Erythroblast (primary cell): ENCODE results near the gene TTC38.
"Not testable (repeated sequence)": the region's sequence is repeated elsewhere in the genome, so short reads cannot be mapped to it uniquely, and the experiment has no call there.

Source experiments
- DNase-seq, 2 experiments: peaks; one replicate each; lab custom pipeline; 2025; lab: John Stamatoyannopoulos, UW
- GATA1 ChIP-seq: IDR thresholded peaks from 2 replicates; pipeline ENCODE4 v1.6.1; 2011; ENCODE audit warnings: low read depth, mild to moderate bottlenecking, control low read depth, low read length, moderate library complexity
- POLR2A ChIP-seq: IDR thresholded peaks from 2 replicates; pipeline ENCODE4 v1.6.1; 2011; ENCODE audit warnings: mild to moderate bottlenecking, low read length

The TTC38 gene

DNA sequence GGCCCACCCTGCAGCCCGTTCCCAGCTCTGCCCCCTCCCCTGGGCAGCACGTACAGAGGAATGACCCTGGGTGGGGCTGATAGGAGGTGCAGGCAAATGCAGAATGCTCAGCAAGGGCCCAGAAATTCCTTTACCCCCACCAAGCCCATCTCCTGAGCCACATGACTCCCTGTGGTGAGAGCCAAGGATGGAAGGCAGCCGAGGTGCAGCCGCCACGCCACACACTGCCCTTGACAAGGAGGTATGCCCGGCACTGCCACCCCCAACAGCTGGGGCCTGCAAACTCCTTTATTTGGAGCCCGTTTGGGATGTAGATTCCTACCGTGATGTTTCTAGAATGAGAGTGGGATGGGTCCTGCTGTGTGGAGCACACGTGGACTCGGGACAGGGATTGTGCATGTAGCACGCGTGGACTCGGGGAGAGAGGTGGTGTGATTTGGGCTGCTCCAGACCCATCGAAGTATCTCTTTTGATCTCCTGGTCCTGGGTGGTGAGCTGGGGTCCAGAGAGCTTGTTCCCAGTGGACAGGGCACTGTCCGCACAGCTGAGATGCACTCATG lies 41.8 kb downstream of the TTC38 start:
- TF ChIP-seq POLR2A (no peak), GATA1 (no peak)

DNA sequence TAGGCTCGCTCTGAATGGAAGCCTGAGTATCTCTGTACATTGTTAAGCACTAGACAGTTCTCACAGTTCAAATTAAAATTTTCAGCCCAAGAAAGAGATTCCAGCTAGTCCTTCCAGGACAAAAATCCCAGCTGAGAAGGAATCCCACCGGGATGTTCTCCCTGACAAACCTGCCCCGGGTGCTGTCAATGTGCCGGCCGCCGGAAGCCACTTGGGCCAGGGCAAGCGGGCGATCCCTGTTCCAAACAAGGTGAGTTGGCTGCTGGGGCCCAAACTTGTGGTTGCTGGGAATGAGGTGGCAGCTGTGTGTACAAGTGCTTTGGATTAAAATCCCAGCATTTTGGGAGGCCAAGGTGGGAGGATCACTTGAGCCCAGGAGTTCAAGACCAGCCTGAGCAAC lies 44.2 kb downstream of the TTC38 start:
- DNase-seq = no peak
- no peak for TF ChIP-seq GATA1
- TF ChIP-seq POLR2A = no peak

More for the DNA sequence above, 41.8 kb downstream of the TTC38 start:
- DNase-seq = no peak

DNA sequence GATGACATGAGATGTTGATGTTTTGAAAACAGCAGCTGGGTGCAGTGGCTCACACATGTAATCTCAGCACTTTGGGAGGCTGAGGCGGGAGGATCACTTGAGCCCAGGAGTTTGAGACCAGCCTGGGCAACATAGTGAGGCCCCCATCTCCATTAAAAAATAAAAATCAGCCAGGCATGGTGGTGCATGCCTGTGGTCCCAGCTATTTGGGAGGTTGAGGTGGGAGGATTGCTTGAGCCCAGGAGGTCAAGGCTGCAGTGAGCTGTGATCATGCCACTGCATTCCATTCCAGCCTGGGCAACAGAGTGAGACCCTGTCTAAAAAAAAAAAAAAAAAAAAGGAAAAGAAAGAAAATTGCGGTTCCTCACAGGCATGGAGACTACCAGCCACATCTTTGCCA lies 45.0 kb downstream of the TTC38 start:
- not testable (repeated sequence) for DNase-seq

DNA sequence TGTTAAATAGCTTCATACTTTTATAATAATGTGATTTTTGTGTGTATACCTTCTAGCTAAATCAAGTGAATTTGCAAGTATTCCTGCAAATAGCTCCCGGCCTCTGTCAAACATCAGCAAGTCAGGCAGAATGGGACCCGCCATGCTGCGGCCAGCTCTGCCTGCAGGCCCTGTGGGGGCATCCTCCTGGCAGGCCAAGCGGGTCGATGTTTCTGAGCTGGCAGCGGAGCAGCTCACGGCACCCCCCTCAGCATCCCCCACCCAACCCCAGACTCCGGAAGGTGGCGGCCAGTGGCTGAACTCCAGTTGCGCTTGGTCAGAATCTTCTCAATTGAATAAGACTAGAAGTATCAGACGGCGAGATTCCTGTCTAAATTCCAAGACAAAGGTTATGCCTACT lies 48.2 kb downstream of the TTC38 start:
- DNase-seq = no peak
- no peak for TF ChIP-seq POLR2A

DNA sequence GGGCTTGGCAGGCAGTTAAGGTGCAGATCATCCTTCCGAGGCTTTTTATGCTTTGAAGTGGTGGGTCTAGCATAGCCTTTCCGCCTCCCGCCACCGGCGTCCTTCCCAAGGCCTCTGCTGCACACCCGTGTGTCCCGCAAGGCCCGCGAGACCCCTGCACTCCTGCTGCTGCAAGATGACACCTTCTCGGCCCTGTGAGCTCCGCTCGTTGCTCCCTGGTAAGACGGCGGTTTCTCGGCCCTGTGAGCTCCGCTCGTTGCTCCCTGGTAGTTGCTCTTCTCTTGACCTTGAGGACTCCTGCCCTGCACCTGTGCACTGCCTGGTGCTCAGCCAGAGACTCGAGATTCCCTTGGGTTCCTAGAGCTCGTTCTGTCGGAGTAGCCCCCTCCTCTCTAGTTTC lies 49.8 kb downstream of the TTC38 start:
- no peak for TF ChIP-seq POLR2A
- TF ChIP-seq GATA1 = no peak
- no peak for DNase-seq

DNA sequence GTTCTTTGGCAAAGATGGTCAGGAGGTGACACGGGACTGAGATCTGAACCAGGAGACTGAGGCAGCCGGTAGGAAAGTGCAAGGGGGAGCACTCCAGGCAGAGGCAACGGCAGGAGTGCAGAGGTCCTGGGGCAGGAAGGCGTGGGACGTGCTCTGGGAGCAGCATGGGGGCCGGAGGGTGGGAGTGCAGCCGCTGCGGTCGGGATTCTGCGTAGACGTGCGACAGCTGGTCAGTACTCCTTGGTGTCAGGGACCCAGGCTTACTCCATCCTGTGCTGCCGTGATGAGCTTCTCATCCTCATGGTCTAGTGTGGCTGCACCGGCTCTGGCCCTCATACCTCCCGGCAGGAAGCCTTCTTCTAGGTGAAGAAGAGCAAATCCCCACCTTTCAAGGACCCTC lies 50.8 kb downstream of the TTC38 start:
- no peak for DNase-seq
- TF ChIP-seq POLR2A (no peak), GATA1 (no peak)

DNA sequence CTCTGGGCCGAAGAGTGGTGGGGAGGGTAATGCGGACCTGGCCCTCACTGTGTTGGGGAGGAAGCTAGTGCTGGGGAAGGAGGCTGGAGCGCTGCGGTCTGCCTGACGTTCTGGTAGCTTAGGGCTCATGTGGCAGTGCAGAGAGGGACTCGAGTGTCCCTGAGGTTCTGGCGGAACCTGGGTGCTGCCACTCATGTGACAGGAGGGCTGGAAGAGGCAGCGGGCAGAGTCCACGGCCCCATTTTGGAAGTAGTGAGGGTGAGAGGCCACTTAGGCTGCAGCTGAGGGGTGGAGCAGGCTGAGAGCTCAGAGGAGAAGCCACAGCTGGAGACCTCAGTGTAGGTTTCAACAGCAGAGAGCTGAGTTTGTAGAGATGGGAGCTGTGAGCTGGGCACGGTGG lies 51.5 kb downstream of the TTC38 start:
- no peak for TF ChIP-seq POLR2A
- no peak for TF ChIP-seq GATA1
- no peak for DNase-seq

DNA sequence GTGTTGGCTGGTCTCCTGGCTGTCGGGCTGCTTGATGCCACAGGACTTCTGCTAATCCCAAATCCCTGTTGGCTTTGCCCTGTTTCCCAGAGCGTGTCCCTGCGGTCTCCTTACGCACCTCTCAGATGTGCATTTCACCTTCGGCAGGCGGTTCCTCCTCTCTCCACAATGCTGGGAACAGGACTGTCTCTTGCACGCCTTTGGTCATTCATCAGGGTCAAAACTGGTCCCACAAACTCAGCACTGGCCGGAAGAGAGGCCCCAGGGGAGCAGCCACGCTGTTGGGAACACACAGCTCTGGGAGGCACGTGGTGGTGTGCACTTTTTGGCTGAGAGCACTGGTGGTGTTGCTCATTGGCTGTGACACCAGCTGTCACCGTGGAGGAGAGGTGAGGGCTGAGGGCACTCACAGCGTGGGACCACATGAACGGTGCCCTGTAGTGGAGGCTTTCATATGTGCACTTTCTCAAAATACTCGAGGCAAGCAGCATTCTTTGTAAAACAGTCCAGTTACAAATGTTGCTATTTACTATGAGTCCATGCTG lies 52.4 kb downstream of the TTC38 start:
- no peak for DNase-seq

DNA sequence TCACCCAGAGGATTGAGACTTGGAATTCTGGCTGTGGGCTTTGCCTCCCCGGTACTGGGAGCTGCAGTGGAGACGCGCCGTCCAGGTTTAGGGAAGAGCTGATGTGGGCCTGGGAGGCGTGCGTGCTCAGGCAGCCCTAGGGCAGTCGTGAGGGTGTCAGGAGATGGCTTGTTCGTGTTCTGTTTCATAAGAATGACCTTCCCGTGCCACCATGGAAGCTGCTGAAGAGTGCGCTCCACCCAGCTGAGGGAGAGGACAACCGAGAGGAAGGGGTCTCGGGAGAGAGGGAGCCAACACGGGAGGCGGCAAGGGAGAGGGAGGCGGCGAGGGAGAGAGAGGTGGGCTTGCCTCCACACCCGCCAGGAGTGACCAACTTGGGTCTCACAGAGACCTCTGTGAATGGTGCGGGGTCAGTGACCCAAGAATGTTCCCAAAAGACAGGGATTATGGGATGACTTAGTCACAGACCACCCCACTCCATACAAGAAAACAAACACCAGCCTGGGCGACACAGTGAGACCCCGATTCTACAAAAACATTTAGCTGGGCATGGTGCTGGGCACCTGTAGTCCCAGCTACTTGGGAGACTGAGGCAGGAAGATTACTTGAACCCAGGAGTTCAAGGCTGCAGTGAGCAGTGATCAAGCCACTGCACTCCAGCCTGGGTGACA lies 53.0 kb downstream of the TTC38 start:
- TF ChIP-seq GATA1 (no peak), POLR2A (no peak)
- DNase-seq = no peak

More for the DNA sequence above, 52.4 kb downstream of the TTC38 start:
- no peak for TF ChIP-seq POLR2A
- TF ChIP-seq GATA1 = no peak

DNA sequence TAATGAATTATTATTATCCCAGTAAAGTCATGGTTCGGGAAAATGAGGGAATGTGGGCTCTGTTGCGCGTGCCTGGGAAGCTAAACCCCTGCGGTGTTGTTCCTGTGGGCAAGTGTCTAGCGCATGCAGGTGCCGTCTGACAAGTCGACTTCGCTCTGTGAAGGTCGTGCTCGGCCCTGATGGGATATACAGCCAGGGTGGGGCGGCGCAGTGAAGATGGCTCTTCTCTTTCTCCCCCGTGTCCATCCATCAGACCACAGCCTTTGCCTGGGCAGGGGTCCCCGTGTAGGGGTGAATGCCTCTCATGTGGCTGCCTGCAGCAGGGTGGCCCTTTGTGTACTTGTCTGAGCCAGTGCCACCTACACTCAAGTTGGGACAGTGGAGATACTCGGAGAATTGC lies 54.9 kb downstream of the TTC38 start:
- TF ChIP-seq GATA1 (no peak), POLR2A (no peak)
- DNase-seq = no peak

DNA sequence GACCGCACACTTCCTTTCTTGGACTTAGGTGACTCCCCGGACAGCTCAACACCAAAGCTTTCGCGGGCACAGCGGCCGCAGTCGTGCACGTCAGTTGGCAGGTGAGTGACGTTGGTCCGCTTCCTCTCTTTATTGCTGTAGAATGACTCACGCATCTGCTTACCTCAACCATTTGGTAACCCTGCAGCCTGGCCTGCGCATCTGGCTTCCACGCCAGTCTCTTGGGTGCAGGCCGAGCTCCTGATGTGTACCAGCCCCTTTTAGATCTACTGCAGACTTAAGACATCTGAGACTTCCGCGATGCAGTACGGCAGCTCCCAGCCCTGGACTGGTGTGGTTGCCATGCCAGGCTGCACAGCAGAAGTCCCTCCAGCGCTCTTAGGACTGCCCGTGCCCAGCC lies 55.4 kb downstream of the TTC38 start:
- no peak for DNase-seq
- no peak for TF ChIP-seq GATA1

DNA sequence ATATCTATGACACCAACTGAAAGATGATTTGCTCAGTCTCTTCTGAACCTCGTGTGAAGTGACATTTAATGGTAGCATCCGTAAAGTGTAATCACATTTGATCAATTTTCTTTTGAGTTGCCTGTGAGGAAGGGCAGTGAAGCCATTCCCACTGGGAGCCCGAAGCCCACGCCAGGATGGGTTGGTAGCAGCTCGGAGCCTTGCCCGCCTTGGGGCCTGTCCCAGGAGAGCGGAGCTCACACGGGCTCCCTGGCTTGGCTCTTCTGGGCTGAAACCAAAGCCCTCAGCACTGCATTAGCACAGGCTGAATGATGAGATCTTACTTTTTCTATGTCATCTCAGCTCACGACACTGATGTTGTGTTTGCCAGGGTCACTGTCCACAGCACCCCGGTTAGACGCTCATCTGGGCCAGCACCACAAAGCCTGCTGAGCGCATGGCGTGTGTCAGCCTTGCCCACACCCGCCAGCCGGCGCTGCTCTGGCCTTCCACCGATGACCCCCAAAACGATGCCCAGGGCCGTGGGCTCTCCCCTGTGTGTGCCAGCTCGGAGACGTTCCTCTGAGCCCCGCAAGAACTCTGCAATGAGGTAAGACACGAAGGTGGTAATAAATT lies 58.4 kb downstream of the TTC38 start:
- no peak for TF ChIP-seq POLR2A
- no peak for TF ChIP-seq GATA1
- DNase-seq = no peak

DNA sequence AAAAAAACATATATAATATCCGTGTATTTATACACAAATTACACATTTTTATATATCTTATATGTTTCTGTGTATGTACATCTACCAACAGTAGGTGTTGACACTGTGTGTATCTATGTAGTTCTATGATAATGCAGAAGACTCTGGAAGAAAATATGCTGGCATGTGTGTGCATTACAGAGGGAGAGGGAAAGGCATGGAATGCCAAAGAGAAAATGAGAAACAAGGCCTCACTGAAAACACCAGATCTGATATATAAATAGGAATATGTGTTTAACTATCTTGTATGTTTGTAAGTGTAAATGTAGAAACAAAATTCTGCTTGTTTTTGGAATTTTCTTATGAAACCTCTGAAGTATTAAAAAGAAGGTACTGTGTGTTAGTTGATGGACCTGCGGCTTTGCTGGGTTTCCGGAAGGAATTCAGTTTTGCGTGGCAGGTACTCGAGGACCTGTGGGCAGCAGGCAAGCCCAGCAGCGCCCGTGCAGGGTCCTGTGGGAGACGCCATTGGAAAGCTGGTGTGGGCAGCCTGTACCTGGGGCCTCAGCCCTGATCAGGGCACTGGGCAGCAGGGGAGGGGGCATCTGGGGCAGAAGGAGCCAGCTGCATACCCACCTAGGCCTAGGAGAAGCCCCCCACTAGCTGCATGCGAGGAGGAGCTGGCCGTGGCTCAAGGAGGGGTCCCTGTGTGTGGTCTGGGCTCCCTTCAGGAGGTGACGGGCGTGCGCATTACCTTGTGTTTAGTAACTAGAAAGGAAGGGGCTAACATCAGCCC lies 60.1 kb downstream of the TTC38 start:
- TF ChIP-seq POLR2A (no peak), GATA1 (no peak)
- no peak for DNase-seq

DNA sequence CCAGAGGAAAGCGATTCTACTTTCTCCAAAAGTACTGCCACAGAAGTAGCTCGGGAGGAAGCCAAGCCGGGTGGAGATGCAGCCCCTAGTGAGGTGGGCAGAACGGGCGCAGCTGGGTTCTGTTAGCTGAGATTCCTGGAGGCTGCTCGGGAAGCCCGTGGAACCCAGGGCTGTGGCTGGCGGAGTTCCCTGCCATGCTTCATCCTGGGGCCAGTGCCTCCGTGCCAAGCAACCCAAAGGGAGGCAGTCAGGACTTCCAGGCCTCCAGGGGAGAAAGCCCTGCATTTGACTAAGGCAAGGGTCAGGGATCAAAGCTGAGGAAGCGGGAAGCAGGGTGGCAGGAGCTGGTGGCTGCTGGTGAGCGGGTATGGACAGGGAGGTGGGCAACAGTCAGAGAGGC lies 61.0 kb downstream of the TTC38 start:
- no peak for TF ChIP-seq GATA1
- TF ChIP-seq POLR2A = no peak
- no peak for DNase-seq
